ENCODE measurements around the gene PDK1. TPM values are rescaled to one million over a fixed set of nuclear protein-coding genes. Genes with fewer than 3 reads are reported as not detected.
A peak's percentile ranks its signal among the peaks of the same experiment; 100 is the strongest.
"Not testable (repeated sequence)": the region's sequence is repeated elsewhere in the genome, so short reads cannot be mapped to it uniquely, and the experiment has no call there.

Gene PDK1
- total and polyA plus RNA-seq, 8 donors: 5.4 to 22.5 (median 12.1) TPM

GRCh38 chr2:172588931-172589330 is 33.0 kb downstream of the PDK1 start:
- TF ChIP-seq CTCF (IDR thresholded peaks at IDR 0.05): no peak
- intact Hi-C loops (cut with DNase I): no loop called here
- Histone ChIP-seq H3K9me3 (no peaks in the 10 kb centered on the region), H3K4me1 (peaks cover 0 to 6% of the 10 kb centered on the region in 2 donors), H3K36me3 (peaks cover 0 to 48% of the 10 kb centered on the region in 2 donors), H3K4me3 (no peak overlapping the region), H3K27ac (no peak overlapping the region), H3K27me3 (no peaks in the 10 kb centered on the region)
- ATAC-seq: peak; percentile 82
- DNase-seq: no peak

GRCh38 chr2:172591386-172591785 is 35.5 kb downstream of the PDK1 start:
- H3K27me3 ChIP-seq; H3K4me1 ChIP-seq; H3K9me3 ChIP-seq; intact Hi-C loops (cut with DNase I); H3K4me3 ChIP-seq; ATAC-seq; H3K27ac ChIP-seq: not testable (repeated sequence)
- DNase-seq: peak in 1 of 4 donors; percentile 47
- peaks cover 0 to 68% of the 10 kb centered on the region in 2 donors for H3K36me3 ChIP-seq

GRCh38 chr2:172592190-172592589 is 36.3 kb downstream of the PDK1 start:
- H3K36me3 ChIP-seq: peaks cover 0 to 71% of the 10 kb centered on the region in 2 donors
- DNase-seq; ATAC-seq; intact Hi-C loops (cut with DNase I); H3K4me3 ChIP-seq; H3K27me3 ChIP-seq; H3K4me1 ChIP-seq; H3K9me3 ChIP-seq; H3K27ac ChIP-seq: not testable (repeated sequence)

- intact Hi-C loops (cut with DNase I): no loop called here
- no peak overlapping the region for H3K27ac ChIP-seq
- no peaks in the 10 kb centered on the region for H3K4me1 ChIP-seq
These were observed 40.9 kb downstream of the PDK1 start for GRCh38 chr2:172596776-172597175.

GRCh38 chr2:172597176-172597842 is 41.4 kb downstream of the PDK1 start:
- no peaks in the 10 kb centered on the region for H3K4me1 ChIP-seq
- H3K36me3 ChIP-seq: peaks cover 0 to 48% of the 10 kb centered on the region in 2 donors
- TF ChIP-seq CTCF (IDR thresholded peaks at IDR 0.05): no peak
- no peak overlapping the region for H3K27ac ChIP-seq
- DNase-seq (no peak), ATAC-seq (no peak)
- intact Hi-C loops (cut with DNase I): no loop called here
- H3K9me3 ChIP-seq: no peaks in the 10 kb centered on the region
- no peak overlapping the region for H3K4me3 ChIP-seq
- no peaks in the 10 kb centered on the region for H3K27me3 ChIP-seq

More at GRCh38 chr2:172596776-172597175, 40.9 kb downstream of the PDK1 start:
- H3K27me3 ChIP-seq: no peaks in the 10 kb centered on the region
- H3K4me3 ChIP-seq: no peak overlapping the region
- no peak for TF ChIP-seq CTCF (IDR thresholded peaks at IDR 0.05)
- ATAC-seq (no peak), DNase-seq (no peak)
- peaks cover 0 to 44% of the 10 kb centered on the region in 2 donors for H3K36me3 ChIP-seq
- H3K9me3 ChIP-seq: no peaks in the 10 kb centered on the region

- Histone ChIP-seq H3K27ac (no peak overlapping the region), H3K9me3 (no peaks in the 10 kb centered on the region), H3K4me1 (no peaks in the 10 kb centered on the region), H3K4me3 (no peak overlapping the region), H3K27me3 (no peaks in the 10 kb centered on the region), H3K36me3 (peaks cover 0 to 57% of the 10 kb centered on the region in 2 donors)
- ATAC-seq (no peak), DNase-seq (no peak)
- intact Hi-C loops (cut with DNase I): no loop called here
- no peak for TF ChIP-seq CTCF (IDR thresholded peaks at IDR 0.05)
These were observed 44.1 kb downstream of the PDK1 start for GRCh38 chr2:172599947-172600346.
